Suprapubic skin (tissue), 4 donors: ENCODE results near the gene ZNF185.
A peak's percentile ranks its signal among the peaks of the same experiment; 100 is the strongest.

Experiments used
- POLR2A ChIP-seq, 2 donors: fragments of 450-650 bp; IDR thresholded peaks; one replicate each; pipeline ENCODE4 v1.6.1; 2017; ENCODE audit warnings: antibody characterized with exemption in 2 of 2, mild to moderate bottlenecking in 2 of 2, moderate library complexity in 2 of 2
- POLR2AphosphoS5 ChIP-seq, 3 donors: sonication (generic); formaldehyde crosslinking; IDR thresholded peaks; one replicate each; pipeline ENCODE4 v1.6.1; 2017; ENCODE audit warnings: antibody characterized with exemption in 3 of 3
- TF ChIP-seq, protein P1 (sequence below), 2 donors: fragments of 200-600 bp in 1 of 2; fragments of 450-650 bp in 1 of 2; sonication (generic) in 1 of 2; IDR thresholded peaks; one replicate each; pipeline ENCODE4 v1.5.1; 2016 to 2019; ENCODE audit warnings: antibody characterized with exemption in 2 of 2, mild to moderate bottlenecking in 1 of 2, moderate library complexity in 1 of 2

GRCh38 chrX:152941328-152942076, 43.6 kb downstream of the ZNF185 start:
- TF ChIP-seq, protein P1, sequence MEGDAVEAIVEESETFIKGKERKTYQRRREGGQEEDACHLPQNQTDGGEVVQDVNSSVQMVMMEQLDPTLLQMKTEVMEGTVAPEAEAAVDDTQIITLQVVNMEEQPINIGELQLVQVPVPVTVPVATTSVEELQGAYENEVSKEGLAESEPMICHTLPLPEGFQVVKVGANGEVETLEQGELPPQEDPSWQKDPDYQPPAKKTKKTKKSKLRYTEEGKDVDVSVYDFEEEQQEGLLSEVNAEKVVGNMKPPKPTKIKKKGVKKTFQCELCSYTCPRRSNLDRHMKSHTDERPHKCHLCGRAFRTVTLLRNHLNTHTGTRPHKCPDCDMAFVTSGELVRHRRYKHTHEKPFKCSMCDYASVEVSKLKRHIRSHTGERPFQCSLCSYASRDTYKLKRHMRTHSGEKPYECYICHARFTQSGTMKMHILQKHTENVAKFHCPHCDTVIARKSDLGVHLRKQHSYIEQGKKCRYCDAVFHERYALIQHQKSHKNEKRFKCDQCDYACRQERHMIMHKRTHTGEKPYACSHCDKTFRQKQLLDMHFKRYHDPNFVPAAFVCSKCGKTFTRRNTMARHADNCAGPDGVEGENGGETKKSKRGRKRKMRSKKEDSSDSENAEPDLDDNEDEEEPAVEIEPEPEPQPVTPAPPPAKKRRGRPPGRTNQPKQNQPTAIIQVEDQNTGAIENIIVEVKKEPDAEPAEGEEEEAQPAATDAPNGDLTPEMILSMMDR (IDR thresholded peaks at IDR 0.05), result peak; percentile 69 to 74
- TF ChIP-seq POLR2A (IDR thresholded peaks at IDR 0.05), result no peak
- TF ChIP-seq POLR2AphosphoS5 (IDR thresholded peaks at IDR 0.05), result peak in 1 of 3 donors; percentile 42
